SH-SY5Y (cell line): Measurements from ENCODE around the gene LAMA3.

Experiments
- GATA2 ChIP-seq: IDR thresholded peaks from 2 replicates; pipeline ENCODE4 v1.6.1; 2011; ENCODE audit warnings: mild to moderate bottlenecking, low read depth, low read length
- GATA3 ChIP-seq: IDR thresholded peaks from 2 replicates; pipeline ENCODE4 v1.6.1; 2011; ENCODE audit warnings: low read depth, mild to moderate bottlenecking, low read length, moderate library complexity

DNA sequence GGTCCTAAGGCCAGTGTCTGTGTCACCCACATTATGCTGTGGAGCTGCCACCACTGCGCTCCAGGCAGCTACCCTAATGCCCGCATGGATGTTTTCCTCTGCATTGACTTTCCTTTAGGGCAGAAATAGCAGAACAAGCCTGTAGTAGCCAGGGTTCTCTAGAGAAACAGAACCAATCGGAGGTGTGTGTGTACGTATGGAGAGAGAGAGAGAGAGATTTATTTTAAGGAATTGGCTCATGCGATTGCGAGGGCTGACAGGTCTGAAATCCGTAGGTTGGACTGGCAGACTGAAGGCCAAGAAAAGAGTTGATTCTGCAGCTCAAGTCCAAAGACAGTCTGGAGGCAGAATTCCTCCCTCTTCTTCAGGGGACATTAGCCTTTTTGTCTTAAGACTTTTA lies 110.3 kb downstream of the LAMA3 start:
- TF ChIP-seq GATA2 (no peak), GATA3 (no peak)
